NCI-H510A (cell line): ENCODE results near the gene MIOX.

Experiments used
- DNase-seq: peaks from one replicate; lab custom pipeline; 2025; lab: John Stamatoyannopoulos, UW

Gene MIOX

GRCh38 chr22:50490531-50491308 lies 4.1 kb downstream of the MIOX start:
- no peak for DNase-seq

GRCh38 chr22:50497093-50497492 lies 10.4 kb downstream of the MIOX start:
- DNase-seq, result no peak

- peak; percentile 48 for DNase-seq
Measured at GRCh38 chr22:50498322-50498890, 11.7 kb downstream of the MIOX start.

GRCh38 chr22:50500452-50500851 lies 13.8 kb downstream of the MIOX start:
- no peak for DNase-seq

- DNase-seq, result no peak
Measured at GRCh38 chr22:50502096-50502495, 15.4 kb downstream of the MIOX start.

GRCh38 chr22:50502628-50503474 lies 16.2 kb downstream of the MIOX start:
- no peak for DNase-seq

- DNase-seq, result no peak
Measured at GRCh38 chr22:50503475-50504145, 17.0 kb downstream of the MIOX start.

GRCh38 chr22:50504369-50505211 lies 17.9 kb downstream of the MIOX start:
- no peak for DNase-seq

- DNase-seq, result no peak
Measured at GRCh38 chr22:50505276-50505775, 18.7 kb downstream of the MIOX start.

GRCh38 chr22:50505776-50506610 lies 19.3 kb downstream of the MIOX start:
- no peak for DNase-seq

GRCh38 chr22:50506611-50507420 lies 20.2 kb downstream of the MIOX start:
- no peak for DNase-seq

- DNase-seq, result no peak
Measured at GRCh38 chr22:50507421-50507990, 20.8 kb downstream of the MIOX start, which contains the start of gene LMF2. Gene LMF2 (minus strand): TSS chr22:50507702. CDS start chr22:50507675, 27 bp downstream.

GRCh38 chr22:50507991-50508884 lies 21.6 kb downstream of the MIOX start, which contains the start of gene NCAPH2:
Gene NCAPH2 (plus strand): TSS chr22:50508224. CDS start chr22:50508338, 114 bp downstream.
- DNase-seq, result peak; percentile 79

- no peak for DNase-seq
Measured at GRCh38 chr22:50508897-50509296, 22.2 kb downstream of the MIOX start.

GRCh38 chr22:50513175-50513574 lies 26.5 kb downstream of the MIOX start:
- no peak for DNase-seq

GRCh38 chr22:50516068-50516467 lies 29.4 kb downstream of the MIOX start:
- no peak for DNase-seq

GRCh38 chr22:50516891-50517290 lies 30.2 kb downstream of the MIOX start:
- DNase-seq, result no peak
